Effector CD4-positive, alpha-beta T cell (primary cell): ENCODE results near the gene TTC39A.

Experiments
- DNase-seq: peaks from one replicate; pipeline ENCODE4 v3.0.0-alpha.2; 2020

TTC39A gene

DNA sequence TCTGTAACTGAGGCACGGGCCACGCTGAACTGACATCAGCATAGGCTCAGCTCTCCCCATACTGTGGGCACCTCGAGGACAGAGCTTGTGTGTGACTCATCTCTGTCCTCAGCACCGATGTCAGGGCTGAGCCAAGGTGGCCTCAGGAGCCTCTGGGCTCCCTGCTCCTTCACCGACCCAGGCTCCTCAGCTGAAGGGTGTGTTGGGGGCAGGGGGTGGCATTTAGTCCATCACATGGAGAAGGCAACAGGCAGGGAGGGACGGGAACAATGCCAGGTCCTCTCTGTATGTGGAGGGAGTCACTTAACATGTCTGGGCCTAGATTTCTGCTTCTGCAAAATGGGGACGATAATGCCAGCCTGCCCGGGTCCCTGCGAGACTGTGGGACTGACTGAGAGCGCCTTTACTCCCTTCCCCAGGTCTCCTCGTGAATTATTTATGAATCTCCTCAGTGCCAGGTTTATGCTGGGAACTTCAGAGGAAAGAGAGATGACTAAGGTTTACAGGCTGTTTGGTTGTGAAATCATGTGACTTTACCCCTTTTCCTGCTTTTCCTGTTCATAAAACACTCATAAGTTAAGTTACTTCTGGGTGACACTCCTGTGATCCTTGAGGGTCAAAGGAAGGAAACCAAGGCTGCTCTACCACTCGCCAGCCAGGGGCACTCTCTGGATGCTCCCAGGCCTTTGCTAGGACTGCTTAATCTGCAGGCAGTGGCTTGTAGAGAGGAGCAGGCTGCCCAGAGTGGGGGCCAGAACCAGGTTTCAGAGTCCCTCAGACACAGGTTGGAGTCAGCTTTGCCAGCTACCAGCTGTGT is 16.2 kb downstream of the TTC39A start:
- no peak for DNase-seq

GRCh38 chr1:51313268-51313852 is 17.0 kb downstream of the TTC39A start:
- DNase-seq: no peak

GRCh38 chr1:51312718-51313117 is 17.6 kb downstream of the TTC39A start:
- no peak for DNase-seq

- no peak for DNase-seq
These were observed 18.5 kb downstream of the TTC39A start for GRCh38 chr1:51311826-51312225.

DNA sequence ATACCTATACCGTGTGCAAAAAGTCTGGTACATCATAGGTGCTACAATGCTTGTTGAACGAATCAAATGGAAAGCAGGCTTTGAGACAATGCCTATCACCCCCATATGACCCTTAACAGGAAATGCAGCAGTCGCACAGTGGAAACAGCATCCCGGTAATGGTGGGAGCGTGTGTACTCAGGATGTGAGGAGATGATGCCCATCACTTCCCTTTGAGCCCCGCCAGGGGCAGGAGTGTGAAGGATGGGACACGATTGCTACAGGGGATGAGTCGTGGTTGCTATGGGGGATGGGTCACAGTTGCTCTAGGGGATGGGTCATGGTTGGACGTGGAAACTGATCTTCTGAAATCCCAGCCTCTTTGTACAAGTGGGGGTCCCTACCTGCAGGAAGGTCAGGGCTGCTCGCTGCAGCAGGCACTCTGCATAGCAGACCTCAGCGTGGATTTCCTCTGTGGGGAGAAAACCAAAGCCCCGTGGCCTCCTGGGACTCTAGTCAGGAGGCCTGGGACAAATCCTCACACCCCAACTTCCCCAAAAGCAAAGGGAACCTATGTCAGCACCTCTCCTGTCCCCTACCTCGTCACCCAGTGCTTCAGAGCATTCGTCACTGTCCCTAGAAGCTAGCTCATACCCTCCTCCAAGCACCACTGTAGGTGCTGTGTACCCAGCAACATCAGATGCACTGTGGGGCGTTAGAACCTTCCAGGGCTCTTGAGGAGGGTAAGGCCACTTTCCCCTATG is 19.3 kb downstream of the TTC39A start:
- DNase-seq: no peak

GRCh38 chr1:51309291-51309690 is 21.1 kb downstream of the TTC39A start:
- DNase-seq: no peak

DNA sequence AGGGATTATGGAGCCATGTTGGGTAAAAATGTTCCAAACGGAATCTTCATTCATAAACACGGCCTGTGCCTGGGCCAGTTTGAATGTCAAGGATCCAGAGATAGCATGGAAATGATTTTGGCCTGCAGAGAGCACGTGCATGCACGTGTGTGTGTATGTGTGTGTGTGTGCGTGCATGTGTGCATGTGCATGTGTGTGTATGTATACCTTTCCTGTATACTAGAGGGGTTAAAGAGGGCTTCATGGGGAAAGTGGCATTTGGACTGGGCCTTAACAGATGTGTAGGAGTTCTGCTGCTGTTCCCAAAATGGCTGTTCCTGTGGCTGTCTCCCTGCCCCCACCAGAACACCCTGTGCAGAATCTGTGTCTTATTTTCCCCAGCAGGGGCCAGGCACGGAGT is 21.7 kb downstream of the TTC39A start:
- DNase-seq: no peak

DNA sequence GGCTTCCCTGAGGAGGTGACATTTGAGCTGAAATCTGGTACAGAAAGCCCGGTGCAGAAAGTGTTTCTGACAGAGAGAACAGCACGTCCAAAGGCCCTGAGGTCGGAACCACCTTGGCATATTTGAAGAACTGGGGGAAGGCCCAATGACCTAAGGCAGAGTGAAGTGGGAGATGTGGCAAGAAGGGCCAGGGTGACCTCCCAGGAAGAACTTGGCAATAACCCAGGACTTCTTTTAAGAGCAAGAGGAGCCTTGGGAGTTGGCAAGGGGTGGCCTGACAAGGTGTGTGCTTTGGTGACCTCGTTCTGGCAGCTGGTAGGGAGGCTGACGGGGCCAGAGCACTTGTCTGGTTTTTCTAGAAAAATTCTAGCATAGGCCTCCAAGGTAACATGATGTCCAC is 23.4 kb downstream of the TTC39A start:
- DNase-seq: no peak

GRCh38 chr1:51305371-51305823 is 25.0 kb downstream of the TTC39A start:
- no peak for DNase-seq

GRCh38 chr1:51304360-51304759 is 26.0 kb downstream of the TTC39A start:
- no peak for DNase-seq

DNA sequence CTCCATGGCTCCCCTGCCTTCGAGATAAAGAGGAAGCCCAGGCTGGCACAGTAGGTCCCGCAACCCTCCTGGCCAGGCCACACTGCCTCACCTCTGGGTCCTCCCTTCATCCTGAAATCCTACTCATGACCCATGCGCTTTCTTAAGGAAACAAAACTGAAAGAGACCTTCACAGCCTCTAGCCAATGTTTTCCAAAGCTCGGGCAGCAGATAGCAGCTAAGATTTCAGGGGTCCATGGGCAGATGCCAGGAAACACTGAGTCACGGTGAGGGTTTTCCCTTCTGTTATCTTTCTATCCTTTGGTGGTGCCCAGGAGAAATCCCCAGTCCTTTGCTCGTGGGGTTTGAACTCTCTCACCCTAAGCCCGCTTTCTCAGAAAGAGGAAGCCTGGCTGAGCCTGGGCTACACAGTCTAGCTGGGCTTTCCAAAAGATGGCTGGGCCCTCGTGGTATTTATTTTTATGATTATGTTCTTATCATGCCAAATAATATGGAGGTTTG is 26.6 kb downstream of the TTC39A start:
- DNase-seq: no peak

GRCh38 chr1:51303315-51303714 is 27.0 kb downstream of the TTC39A start:
- DNase-seq: no peak

DNA sequence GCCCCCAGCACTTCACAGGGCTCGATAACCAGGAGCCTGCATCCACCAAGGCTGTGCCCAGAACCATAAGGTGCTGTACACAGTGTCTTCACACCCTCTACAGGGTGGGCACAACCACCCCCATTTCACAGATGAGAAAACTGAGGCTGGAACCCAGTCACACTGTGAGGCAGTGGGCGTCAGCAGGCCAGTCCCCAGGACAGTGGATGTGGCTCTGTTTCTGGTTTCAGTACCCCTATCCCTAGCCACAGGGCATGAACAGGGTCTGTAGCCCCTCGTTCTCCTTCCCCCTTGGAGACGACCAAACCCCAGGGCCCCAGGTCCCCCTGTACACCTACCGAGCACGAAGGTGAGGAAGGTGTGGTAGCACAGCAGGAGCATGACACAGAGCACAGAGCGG is 27.6 kb downstream of the TTC39A start:
- DNase-seq: no peak

DNA sequence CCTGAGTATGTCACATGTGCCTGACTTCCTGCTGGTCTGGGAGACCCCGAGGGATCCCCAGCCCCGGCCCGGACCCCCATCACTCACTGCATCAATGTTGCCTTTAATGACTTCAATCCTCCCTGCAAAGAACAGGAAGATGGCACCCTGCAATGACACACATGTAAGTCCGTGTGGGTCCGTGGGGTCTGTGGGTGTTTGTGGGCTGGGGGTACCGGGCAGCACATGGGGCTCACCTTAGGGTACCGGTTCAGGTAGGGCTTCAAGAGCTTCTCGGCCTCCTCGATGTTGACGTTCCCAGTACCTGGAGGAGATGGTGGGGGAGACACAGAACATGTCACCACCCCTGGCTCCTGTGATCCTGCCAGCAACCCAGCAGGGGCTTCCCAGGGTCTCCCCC is 28.1 kb downstream of the TTC39A start:
- DNase-seq: no peak

- no peak for DNase-seq
These were observed 28.6 kb downstream of the TTC39A start for GRCh38 chr1:51301844-51302162.

DNA sequence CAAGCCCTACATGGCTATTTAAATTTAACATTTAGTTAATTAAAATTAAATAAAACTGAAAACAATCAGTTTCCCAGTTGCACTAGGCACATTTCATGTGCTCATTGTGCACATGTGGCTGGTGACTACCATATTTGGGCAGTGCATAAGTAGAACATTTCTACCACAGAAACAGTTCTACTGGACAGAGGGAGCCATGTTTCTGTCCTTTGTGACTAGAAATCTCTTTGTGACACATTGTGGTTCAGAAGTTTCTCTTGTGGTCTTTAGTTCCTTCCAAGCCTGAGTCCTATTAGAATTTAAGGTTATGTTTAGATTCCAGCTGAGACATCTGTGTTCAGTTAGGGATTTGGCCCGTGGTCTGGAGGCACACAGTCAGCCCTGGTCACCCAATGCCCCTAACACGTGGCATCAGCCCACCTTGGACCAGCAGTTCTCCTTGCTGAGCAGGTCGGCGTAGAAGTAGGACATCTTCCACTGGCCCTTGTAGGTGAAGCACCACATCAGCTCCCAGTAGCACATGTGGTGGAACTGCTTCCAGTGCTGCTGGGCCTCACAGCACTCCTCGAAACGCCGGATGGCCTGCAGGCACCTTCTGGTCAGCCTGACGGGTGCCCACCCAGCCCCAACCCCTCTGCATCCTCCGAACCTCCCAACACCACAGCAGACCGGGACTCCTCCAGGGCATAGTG is 29.1 kb downstream of the TTC39A start:
- DNase-seq: no peak

DNA sequence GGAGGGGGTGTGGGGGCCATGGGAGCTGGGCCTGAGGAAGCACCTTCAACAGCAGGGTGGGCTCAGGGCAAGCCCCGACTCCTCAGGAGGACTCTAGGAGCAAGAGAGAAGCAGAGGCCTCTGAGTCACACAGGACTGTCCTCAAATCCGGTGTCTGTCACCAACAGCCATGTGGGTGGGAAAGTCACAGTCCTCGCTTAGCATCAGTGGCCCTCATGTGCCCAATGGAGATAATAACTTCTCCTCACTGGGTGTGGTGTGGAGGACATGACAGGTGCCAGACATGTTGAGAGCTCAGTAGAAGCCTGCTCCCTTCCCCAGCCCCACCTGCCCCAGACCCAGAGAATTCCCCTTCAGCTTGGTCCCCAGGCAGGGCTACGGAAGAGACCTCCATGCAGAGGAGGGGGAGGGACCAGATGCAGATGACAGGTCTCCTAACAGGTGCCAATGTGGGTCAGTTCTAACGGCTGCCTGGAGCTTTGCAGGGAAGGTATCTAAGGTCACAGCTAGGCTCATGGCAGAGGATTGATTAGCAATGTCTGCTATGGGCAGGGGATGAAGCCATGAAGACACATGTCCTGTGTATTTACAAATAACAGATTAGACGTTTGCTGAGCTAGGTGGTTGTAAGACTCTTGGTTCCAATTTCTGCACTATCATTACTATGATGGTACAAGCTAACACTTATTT is 30.2 kb downstream of the TTC39A start:
- no peak for DNase-seq

- no peak for DNase-seq
These were observed 31.0 kb downstream of the TTC39A start for GRCh38 chr1:51299185-51299885.

DNA sequence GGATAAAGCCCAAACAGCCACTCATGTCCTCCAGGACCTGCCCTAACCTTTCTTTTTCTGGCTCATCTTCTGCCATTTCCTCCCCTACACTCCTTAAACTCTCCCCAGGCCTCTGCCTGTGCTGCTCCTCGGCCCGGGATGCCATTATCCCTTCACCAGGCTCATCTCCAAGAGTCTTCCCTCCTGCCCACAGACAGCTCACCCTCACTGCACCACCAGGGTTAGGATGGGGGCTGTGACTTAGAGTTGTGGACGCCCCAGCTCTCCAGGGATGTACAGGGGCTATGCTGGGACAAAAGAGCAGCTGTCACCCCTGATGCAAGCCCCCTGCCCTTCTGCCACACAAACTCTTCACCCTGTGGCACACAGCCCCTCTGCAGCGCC is 32.0 kb downstream of the TTC39A start:
- no peak for DNase-seq

DNA sequence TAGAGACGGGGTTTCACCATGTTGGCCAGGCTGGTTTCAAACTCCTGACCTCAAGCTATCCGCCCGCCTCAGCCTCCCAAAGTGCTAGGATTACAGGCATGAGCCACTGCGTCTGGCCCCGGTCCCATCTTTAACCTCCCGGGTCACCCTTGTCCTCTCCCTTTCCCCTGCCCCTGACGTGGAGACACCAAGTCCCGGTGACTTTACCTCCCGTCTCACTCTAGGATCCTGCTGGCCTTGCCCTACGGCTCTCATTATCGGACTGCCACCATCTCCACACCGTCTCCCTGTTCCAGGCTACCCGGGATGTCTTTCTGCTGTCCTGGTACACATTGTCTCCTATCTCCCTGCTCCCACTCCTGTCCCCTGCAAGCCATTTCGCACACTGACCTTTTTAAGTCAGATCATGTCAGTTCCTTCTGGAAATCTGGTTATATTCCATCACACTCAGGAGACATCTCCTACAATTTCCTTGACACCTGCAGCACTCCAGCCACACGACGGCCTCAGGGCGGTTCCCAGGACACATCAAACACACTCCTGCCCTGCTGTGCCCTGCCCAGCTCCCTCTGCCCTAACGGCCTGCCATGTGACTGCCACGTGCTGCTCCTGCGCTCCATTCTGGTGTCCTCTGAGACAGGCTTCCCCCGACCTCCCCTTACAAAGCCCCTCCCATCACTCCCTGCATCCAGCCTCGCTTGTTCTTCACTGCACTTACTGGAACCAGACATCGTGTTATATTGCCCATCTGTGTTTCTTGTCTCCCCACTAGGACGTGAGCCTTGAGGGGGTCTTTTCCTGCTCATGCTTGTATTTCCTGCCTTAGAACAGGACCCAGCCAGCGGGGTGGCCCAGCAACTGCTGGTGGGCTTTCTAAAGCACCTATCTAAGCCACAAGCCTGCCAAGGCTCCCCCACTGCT is 32.7 kb downstream of the TTC39A start:
- no peak for DNase-seq
